Right renal pelvis (tissue), 4 donors: ENCODE measurements around the gene FILIP1. TPM values are rescaled to one million over a fixed set of nuclear protein-coding genes. Genes with fewer than 3 reads are reported as not detected.

Experiments used
- DNase-seq, 4 donors: peaks; one replicate each; pipeline ENCODE4 v3.0.0-alpha.2; 2013; ENCODE audit warnings: low read depth in 4 of 4, low spot score in 3 of 4, missing footprints in 1 of 4
- polyA plus RNA-seq, 4 donors: library from polyadenylated mRNA; unstranded; fragments of 120-200 nt; gene quantifications; one replicate each; pipeline ENCODE4 v1.2.1, GENCODE V29; 2013; ENCODE audit not compliant: insufficient read length in 4 of 4

Gene FILIP1
- polyA plus RNA-seq, 4 donors, result 2.4 to 3.3 (median 3.0) TPM

DNA sequence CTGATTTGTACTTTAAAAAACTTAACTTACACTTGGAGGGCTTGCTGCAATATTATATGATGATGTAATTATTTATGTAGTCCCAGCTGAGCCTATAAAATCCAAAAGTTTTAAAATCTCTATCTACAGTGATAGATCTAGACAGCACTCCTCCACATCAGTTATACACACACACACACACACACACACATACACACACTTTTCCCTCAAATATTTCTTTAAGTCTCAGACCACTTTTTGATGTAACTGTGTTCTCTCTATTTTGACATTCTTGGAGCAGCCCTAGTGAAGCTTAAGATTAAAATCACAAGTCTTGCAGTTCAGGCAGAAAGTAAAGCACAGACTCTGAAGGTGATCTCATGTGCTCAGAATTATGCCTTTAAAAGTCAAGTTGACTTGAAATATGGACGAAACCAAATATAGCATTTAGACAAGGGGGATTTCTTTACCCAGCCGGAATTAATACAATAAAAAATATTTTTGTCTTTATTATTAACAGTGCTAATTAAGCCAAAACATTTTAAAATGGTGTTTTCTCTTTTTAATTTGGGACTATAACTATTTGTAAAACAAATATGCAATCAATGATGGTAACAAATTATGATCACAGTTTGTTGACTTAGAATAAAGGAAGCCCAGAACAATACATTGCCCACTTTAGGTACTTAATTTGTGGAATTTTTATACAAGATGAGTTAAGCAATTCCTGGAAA lies 145.5 kb downstream of the FILIP1 start:
- DNase-seq, result no peak

DNA sequence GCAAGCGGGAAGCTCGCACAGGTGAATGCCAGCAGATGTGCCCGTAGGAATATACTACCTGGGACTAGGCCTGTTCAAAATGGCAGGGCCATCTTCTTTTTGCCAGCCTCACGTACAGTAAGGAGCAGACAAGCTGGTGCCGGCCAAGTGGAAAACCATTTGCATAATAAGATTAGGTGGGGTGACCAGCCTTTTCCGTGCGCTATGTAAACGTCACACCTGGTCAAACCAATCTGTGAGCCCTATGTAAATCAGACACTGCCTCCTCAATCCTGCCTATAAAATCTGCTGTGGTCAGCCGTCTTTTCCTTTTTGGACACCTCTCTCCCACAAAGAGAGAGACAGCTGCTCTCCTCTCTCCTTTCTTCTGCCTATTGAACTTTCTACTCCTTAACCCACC lies 148.2 kb downstream of the FILIP1 start:
- no peak for DNase-seq

DNA sequence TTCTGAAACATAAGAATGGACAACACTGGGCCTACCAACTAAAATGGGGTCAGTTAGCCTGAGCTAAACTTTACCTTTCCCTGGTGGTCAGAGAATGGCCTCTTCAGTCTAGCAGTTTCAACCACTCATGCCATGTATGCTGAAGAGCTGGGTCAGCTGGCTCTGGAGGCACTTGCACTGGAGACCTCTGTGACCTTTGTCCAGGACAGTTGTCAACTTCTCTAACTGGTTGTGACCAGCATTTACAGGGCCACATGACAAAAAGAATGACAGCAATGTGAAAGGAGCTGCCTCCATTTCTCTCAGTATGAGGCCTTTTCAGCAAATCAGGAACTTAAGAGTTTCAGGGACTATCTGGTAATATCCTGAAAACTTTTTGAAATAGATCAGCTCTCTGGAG lies 149.1 kb downstream of the FILIP1 start:
- DNase-seq, result no peak

DNA sequence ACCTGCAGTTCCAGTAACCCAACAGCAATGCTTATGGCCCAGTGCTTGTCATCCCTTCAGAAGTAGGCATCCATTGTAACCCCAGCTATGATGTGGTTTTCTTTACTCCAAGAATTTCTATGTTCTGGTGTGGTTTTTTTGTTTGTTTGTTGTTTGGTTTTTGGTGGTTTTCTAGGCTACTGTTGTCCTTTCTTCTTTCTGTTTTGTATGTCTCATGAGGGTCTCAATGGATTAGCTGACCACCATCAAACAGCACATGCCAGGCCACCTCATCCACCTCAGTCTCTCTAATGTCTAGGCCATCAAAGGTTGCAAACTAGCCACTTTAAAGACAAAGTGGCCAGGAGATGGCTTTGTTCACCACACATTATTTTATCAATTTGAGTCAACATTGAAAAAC lies 149.6 kb downstream of the FILIP1 start:
- DNase-seq, result no peak

DNA sequence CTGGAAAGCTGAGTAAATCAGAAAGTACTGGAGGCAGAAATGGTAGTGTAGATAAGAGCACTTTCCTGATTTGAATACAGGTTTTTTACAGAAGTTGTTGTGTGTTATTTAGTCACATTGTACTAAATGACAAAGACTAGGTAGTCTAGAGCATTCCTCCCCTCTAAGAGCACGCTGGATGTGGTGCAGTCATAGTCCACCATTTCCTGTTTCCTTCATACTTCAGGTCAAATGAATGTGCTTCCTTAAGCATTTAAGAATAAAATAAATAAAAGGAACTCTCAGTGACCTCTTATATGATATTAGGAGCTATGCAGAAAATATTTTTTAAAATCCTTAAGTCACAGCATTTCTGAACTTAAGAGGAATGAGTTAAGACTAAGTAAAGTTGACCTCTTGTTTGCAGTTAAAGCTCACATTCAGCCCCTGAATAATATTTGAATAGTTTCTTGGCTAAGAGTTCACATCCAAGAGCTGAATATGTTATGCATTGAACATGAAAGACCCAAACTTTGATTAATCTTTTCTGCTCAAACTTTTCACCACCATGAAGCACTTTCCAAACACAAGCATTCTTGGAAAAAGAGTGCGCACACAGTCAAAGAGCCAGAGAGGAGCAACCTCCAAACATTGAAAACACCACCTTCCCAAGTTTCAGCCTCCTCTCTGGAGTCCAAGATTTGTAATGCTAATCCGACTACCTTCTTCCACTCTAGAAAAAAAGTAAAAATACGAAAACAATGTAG lies 155.6 kb downstream of the FILIP1 start:
- no peak for DNase-seq

DNA sequence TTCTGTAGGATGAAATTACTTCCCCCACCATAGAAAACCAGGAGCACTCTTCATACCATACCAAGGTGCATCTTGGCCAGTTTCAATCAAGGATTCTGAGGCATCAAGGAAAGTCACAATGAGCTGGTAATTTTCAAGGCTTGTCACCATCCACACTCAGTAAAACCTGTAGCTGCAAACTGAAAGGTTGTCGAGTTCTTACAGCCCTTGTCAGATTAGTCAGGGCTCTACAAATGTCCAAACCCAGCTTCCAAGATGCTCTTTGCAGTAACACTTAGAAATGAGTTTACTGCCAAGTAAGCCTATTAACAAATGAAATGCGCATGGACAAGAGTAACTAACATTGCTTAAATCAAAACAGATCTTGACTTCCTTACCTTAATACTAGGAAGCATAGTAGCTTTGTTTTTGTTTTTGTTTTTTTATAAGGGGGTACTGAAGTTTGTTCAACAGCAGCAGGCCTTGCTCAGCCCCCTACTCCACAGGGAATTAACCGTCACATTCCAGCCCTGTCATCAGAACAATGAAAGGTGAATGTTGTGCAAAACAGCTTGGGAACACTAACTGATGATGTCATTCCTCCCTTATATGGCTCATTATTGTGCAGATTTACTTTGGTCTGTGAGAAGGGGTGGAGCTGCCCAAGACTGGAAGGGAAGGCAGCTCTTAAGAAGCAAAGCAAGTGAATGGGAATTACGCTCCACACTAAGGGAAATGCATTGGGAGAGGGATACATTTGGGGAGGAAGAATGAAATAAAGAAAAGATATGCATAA lies 159.1 kb downstream of the FILIP1 start:
- peak in 3 of 4 donors; percentile 18 to 30 (median 20) for DNase-seq

DNA sequence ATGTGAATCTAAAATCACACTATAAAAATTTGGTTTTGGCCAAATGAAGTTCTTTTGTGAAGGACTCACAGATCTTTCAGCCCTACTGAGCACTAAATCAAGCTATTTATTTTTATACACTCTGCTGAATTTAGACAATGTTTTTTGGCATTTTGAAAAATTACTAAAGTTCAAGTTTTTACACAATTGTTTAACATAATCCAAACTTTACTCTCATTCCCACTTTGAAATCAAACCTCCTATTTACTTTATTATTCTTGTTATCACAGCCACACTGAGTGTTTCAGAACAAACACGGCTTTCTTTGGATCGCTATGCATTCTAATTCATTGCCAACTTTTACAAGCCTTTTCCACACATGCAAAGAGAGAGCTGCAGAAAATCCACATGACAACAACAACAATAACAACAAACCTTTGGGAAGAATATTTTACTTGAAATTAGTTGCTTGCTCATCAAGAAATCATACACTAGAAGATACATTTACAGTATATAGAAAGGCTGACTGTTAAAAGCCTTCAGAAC lies 159.9 kb downstream of the FILIP1 start:
- DNase-seq, result no peak

DNA sequence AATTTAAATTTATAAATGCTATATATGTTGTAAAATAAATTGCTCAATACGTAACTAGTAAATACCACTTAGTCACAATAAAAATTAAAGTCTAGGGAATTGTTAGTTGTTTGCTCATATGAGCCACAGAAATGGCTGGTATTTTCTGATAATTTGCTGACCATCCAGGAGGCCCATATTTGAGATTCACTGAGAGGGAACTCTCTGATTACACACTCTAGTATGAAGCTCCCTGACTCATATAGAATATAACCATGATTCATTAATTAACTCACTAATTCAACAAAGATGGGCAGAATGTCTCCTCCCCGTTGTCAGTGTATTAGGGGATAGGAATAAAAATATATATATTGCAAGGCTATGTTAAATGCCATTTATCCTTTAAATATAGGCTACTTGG lies 162.4 kb downstream of the FILIP1 start:
- DNase-seq, result no peak

DNA sequence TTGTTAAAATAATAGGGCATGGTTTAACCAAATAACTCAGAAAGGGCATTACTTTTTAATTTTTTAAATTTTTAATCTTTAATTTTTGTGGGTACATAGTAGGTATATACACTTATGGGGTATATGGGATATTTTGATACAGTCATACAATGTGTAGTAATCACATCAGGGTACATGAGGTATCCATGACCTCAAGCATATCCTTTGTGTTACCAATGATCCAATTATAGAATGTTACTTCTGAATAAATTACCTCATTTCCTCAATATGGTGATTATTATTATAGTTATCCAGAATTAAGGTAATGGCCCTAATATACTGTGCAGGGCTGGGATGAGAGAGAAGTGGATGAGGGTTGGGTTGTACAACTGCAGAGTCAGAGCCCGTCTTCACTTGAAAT lies 163.9 kb downstream of the FILIP1 start:
- no peak for DNase-seq

DNA sequence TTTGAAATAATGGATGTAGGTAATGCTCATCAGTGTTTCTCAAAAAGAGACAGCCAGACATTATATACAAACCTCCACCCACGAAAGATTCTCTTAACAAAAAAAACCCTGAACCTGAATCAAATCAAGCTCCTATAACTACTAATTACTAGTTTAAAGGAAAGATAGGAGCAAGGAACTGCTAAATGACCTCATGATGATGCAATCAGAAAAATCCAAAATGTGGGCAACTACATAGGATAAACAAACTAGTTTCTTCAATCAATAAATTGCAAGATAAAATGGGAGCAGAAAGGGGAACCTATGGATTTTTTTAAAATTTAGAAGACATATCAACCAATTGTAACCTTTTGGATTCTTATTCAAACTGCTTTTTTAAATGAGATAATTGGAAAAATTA lies 165.8 kb downstream of the FILIP1 start:
- no peak for DNase-seq

DNA sequence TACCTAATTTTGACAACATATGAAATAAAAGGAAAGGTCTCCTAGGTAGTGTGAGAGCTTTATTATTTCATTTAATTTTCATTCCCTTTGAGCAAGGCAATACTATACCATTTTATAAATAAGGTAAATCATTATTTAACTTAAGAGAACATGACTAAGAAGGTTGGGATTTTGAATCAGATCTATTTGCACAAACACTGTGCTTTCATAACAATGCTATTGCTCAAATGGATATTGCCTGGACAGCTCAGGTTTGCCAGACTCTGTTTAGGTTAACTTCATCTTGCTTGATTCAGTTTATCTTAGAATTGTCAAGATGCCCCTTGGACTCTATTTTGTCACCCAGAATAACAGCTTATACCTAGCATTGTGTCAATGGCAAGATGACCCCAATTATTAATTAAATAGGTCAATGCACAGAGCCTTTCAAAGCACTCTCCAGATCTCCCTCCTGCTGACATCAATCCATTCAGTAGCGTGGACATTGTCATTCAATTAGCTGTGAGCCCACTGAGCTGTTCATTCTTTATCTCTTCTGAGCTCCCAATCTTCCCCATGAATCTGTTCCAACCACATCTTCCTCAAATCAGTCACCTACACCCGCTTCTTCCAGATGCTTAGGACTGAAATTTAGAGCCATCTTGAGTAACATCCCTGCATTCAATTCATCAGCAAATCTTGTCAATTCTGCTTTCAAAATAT lies 166.9 kb downstream of the FILIP1 start:
- no peak for DNase-seq

DNA sequence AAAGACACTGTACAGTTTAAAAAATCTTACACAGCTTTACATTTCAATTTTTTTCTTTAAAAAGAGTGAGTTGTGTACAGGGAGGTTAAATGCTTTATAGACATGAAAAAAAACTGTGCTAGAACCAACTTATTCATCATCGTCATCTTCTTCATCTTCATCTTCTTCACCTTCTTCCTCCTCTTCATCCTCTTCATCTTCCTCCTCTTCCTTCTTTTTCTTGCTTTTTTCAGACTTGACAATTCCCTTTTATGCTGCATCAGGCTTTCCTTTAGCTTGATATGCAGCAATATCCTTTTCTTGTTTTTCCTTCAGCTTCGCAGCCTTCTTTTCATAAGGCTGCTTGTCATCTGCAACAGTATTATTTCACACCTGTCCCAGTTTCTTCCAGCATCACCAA lies 174.7 kb downstream of the FILIP1 start:
- DNase-seq, result no peak

DNA sequence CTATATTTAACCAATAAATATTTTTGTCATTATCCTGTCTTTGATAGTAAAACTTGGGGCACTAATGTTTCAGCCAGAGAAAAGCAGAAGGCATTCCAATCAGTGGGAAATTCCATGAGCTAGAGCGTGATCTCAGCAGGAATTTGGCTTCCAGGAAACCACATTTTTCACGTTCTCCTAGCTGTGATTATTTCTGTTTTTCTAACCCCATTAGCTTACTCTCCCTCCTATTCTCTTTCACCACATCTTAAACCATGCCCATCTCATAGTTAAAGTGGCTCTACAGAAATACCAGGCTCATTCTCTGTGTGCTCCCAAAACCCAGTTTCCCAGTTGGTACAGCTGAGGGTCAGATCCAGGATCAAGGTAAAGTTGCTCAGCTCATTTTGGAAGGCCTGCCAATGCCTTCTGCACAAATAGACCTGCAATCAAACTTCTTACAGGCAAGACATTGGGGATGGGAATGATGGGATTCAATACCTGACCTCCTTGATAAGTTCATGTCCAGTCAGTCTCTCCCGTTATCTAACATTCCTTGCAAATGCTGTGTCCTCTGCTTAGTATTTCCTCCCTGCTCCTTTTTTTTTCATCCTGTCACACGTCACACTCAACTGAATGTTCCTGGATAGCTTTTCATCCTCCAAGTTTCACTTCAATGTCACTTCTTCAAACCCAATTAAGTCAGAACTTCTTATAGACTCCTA lies 175.9 kb downstream of the FILIP1 start:
- DNase-seq, result no peak

DNA sequence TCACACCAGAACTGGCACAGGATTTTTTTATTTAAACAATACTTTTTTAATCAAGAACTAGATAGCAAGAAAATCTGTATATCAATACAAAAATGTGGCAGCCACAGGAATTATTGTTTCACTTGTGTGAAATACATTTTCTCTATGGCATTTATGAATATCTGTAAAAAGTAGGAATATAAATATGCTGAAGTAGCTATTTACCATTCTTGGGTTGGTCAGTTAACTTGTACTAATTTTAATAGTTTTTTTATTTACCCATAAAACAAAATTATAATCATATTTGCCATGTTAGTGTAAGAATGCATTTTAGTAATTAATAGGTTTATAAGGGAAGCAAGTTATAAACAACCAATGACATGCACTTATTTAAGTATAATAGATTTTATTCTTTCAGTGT lies 177.6 kb downstream of the FILIP1 start:
- no peak for DNase-seq

DNA sequence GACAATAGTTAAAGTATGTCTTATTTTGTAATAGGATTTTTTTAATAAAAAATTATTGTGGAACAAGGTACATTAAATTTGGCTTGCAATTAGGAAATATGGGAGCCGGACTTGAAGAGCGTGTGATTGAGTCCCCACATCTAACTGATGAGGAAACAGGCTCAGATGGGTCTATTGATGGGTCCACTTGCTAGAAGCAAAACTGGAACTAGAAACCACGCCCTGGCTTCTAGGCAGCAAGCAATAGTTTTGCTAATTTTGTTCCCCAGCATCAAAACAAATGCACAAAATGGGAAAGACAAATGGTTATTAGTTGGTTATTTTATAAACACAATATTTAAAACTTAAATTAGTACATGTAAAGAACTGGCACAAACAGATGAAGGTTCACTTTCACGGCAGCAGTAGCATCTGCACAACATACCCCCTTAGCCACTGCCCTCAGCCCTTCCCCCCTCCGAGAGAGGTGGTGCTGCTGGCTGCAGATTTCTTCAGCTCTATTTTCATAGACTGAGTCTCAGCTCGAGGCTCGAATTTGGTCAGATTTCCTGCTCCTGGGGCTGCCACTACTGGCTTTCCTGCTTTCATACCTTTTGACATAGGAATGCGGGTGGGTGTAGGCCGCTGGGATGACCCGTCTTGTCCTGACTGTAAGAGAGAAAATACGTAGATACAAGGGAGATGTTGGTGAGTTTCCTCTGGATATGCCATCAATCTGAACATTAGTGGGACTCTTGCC lies 185.2 kb downstream of the FILIP1 start:
- DNase-seq, result no peak

DNA sequence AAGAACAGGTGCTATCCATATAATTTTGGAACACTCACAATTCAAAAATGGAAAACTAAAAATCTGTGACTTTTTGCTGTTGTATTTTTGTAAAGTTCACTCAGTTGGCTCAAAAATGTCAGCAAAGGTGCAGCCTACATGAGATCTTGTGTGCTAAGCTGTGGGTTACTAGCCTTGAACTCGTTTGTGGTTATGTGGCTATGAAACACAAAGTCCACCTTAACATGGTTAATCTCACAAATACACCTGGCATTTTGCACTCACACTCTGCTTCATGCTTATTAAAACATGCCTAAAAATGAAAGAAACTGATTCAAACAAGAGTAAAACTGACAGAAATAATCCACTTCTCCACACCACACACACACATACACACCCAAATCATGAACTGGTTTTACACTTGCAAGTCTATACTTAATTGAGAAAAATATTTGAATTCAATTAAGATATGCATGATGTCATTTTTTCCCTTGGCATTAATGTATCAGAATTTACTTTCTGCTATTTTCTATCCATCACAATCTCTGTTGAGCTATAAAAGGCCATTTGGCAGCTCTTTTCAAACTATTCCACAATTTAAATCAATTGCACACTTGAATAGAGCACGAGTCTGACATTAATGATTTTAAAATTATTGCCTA lies 186.1 kb downstream of the FILIP1 start:
- no peak for DNase-seq

DNA sequence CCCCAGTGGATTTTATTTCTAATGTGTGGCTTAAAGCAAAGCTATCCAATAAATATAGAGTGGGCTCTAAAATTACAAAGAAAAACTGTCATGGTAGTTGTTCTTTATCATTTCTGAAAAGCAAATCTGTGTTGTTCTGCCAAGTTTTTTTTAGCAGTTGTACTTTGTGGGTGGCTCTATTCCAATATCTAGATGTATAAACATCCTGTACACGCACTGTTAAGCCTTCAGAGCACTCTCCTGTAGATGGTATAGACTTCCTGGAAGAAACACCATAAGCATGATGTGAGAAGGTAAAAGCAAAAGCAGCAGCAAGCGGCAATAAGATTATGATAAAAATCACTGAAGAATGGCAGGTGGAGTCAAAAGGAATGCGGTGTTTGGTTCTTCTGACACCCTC lies 187.5 kb downstream of the FILIP1 start:
- DNase-seq, result no peak

DNA sequence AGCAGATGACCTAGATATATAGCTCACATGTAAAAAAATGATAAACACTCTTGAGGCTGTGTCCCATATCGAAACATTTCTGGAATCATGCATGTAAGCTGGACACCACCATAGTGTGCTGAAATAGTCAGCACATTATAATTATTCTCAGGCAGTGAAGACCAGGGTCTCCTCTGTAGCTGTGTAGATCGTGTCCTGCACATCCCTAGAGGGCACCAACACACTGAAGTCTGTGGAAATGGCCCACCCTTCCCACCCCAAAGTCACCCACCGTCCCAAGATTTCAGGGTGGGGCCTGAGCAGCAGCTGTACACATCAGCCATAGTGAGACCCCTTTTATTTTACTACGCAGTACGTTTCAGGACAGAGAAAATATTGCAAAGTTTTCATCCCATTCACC lies 188.0 kb downstream of the FILIP1 start:
- no peak for DNase-seq

DNA sequence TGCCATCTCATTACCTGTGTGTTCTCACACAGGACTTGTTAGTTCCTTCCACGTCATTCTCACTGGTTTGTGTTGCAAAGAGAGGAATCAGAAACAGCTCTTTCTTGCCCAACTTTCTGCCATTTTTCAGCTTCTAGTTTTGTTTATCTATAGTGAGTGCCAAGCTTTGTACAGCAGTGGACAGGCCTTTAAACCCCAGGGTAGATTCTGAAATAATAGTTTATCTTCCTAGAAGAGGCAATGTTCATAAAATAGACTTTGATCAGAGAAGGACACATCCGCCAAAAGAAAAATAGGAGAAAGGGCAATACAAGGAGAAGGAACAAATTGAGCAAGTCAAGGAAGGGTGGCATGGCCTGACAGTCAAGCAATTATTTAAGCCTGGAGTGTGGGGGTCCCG lies 191.3 kb downstream of the FILIP1 start:
- no peak for DNase-seq
